A549 (cell line): ENCODE measurements around the gene ALDH3B2. TPM values are rescaled to one million over a fixed set of nuclear protein-coding genes. Genes with fewer than 3 reads are reported as not detected.
A peak's percentile ranks its signal among the peaks of the same experiment; 100 is the strongest.

Experiments used
- ATAC-seq, 2 experiments: fragments of 200-7000 bp in 1 of 2; fragments of >200 bp in 1 of 2; cut with Nextera tagmentation in 1 of 2; cut with Tn5 transposase in 1 of 2; 3 replicates each; pipeline versions ENCODE4 v1.8.0 to v1.9.1; 2018 to 2020; ENCODE audit warnings: mild to moderate bottlenecking in 1 of 2, moderate library complexity in 1 of 2
- CTCF ChIA-PET: fragments of 300-600 bp; sonication (Branson Sonifier 250); formaldehyde crosslinking; extraction: SDS; loops from one replicate; lab custom pipeline; 2021; ENCODE audit warnings: antibody characterized with exemption, inconsistent platforms; lab: Yijun Ruan, JAX
- POLR2A ChIA-PET: fragments of 350-600 bp; formaldehyde crosslinking; extraction: SDS; loops from one replicate; lab custom pipeline; 2021; ENCODE audit warnings: antibody characterized with exemption, inconsistent platforms; lab: Yijun Ruan, JAX
- DNase-seq, 2 experiments: peaks; one replicate each; pipeline versions ENCODE4 v3.0.0 to v3.0.0-alpha.2; 2011 to 2016; ENCODE audit warnings: low read depth in 1 of 2, low spot score in 1 of 2
- FAIRE-seq: peaks from 2 replicates; lab custom pipeline; 2011; peaks lifted over from hg19 to GRCh38; lab: Jason Lieb, UNC
- H3K27ac ChIP-seq, 2 experiments: fragments of >200 bp; sonication (Bioruptor Twin); formaldehyde crosslinking; 3 replicates each; pipeline ENCODE4 v1.5.1; 2016 to 2017
- H3K4me1 ChIP-seq: fragments of >200 bp; sonication (Bioruptor Twin); formaldehyde crosslinking; 3 replicates; pipeline ENCODE4 v1.6.1; 2016
- H3K4me2 ChIP-seq: fragments of >200 bp; sonication (Bioruptor Twin); formaldehyde crosslinking; 3 replicates; pipeline ENCODE4 v1.6.1; 2016
- H3K4me3 ChIP-seq: fragments of >200 bp; sonication (Bioruptor Twin); formaldehyde crosslinking; 3 replicates; pipeline ENCODE4 v1.5.1; 2016
- H3K9me3 ChIP-seq: fragments of >200 bp; sonication (Bioruptor Twin); formaldehyde crosslinking; 3 replicates; pipeline ENCODE4 v1.6.1; 2016
- BHLHE40 ChIP-seq: IDR thresholded peaks from 2 replicates; pipeline ENCODE4 v1.6.1; 2012; ENCODE audit warnings: low read depth, low read length, inconsistent platforms
- CBX2 ChIP-seq: fragments of 200-600 bp; sonication (generic); IDR thresholded peaks from 2 replicates; pipeline ENCODE4 v1.6.1; 2016; ENCODE audit warnings: low read depth, mild to moderate bottlenecking, borderline replicate concordance
- CEBPB ChIP-seq, 2 experiments: fragments of >200 bp in 1 of 2; sonication (Bioruptor Twin) in 1 of 2; formaldehyde crosslinking in 1 of 2; IDR thresholded peaks; 2 replicates each; pipeline ENCODE4 v1.6.1; 2012 to 2016
- CHD2 ChIP-seq: fragments of 150-350 bp; IDR thresholded peaks from 2 replicates; pipeline ENCODE4 v1.6.1; 2014; ENCODE audit warnings: low read length; ENCODE audit not compliant: partially characterized antibody
- EHF ChIP-seq: fragments of 250-450 bp; sonication (Bioruptor Pico); IDR thresholded peaks from 2 replicates; pipeline ENCODE4 v1.5.0; 2020; ENCODE audit warnings: mild to moderate bottlenecking
- EP300 ChIP-seq, 2 experiments: fragments of >200 bp; sonication (Bioruptor Twin); formaldehyde crosslinking; IDR thresholded peaks; 2 replicates in 1 of 2; 3 replicates in 1 of 2; pipeline ENCODE4 v1.6.1; 2016 to 2017
- ESRRA ChIP-seq: fragments of 150-350 bp; IDR thresholded peaks from 2 replicates; pipeline ENCODE4 v1.6.1; 2014; ENCODE audit warnings: mild to moderate bottlenecking, low read length, borderline replicate concordance
- FOSL2 ChIP-seq, 2 experiments: fragments of 450-650 bp in 1 of 2; fragments of >200 bp in 1 of 2; sonication (Bioruptor Twin) in 1 of 2; formaldehyde crosslinking; IDR thresholded peaks; 2 replicates each; pipeline versions ENCODE4 v1.5.0 to v1.6.1; 2016 to 2020; ENCODE audit warnings: mild to moderate bottlenecking in 1 of 2, moderate library complexity in 1 of 2
- FOXS1 ChIP-seq: fragments of 250-450 bp; sonication (Bioruptor Pico); IDR thresholded peaks from 2 replicates; pipeline ENCODE4 v1.5.0; 2020; ENCODE audit warnings: mild to moderate bottlenecking, moderate library complexity
- HES2 ChIP-seq: fragments of >200 bp; sonication (Bioruptor Twin); formaldehyde crosslinking; IDR thresholded peaks from 2 replicates; pipeline ENCODE4 v1.6.1; 2016
- KDM1A ChIP-seq: fragments of 200-600 bp; sonication (generic); IDR thresholded peaks from 2 replicates; pipeline ENCODE4 v1.6.1; 2016; ENCODE audit warnings: low read depth, mild to moderate bottlenecking
- KDM5A ChIP-seq: fragments of 200-600 bp; sonication (generic); IDR thresholded peaks from 2 replicates; pipeline ENCODE4 v1.6.1; 2016; ENCODE audit warnings: antibody characterized with exemption, mild to moderate bottlenecking
- PBX3 ChIP-seq: IDR thresholded peaks from 2 replicates; pipeline ENCODE4 v1.6.1; 2012
- PHF8 ChIP-seq: fragments of 200-600 bp; sonication (generic); IDR thresholded peaks from 2 replicates; pipeline ENCODE4 v1.6.1; 2016; ENCODE audit warnings: low read depth, mild to moderate bottlenecking, antibody characterized with exemption, moderate library complexity, borderline replicate concordance
- RARB ChIP-seq: fragments of 250-450 bp; sonication (Bioruptor Pico); IDR thresholded peaks from 2 replicates; pipeline ENCODE4 v1.8.0; 2021; ENCODE audit warnings: mild to moderate bottlenecking, moderate library complexity
- REST ChIP-seq: fragments of 200-600 bp; sonication (generic); IDR thresholded peaks from 2 replicates; pipeline ENCODE4 v1.6.1; 2016; ENCODE audit warnings: antibody characterized with exemption, mild to moderate bottlenecking, moderate library complexity
- RFX5 ChIP-seq: fragments of 450-650 bp; IDR thresholded peaks from 2 replicates; pipeline ENCODE4 v1.7.1; 2014; ENCODE audit warnings: antibody characterized with exemption, mild to moderate bottlenecking, moderate library complexity
- RNF2 ChIP-seq: fragments of 200-600 bp; sonication (generic); IDR thresholded peaks from 2 replicates; pipeline ENCODE4 v1.6.1; 2016; ENCODE audit warnings: low read depth, mild to moderate bottlenecking, antibody characterized with exemption, moderate library complexity, borderline replicate concordance
- ZC3H11A ChIP-seq: fragments of 450-650 bp; IDR thresholded peaks from 2 replicates; pipeline ENCODE4 v1.6.1; 2014; ENCODE audit warnings: antibody characterized with exemption, mild to moderate bottlenecking
- ZFP36 ChIP-seq: fragments of 450-650 bp; IDR thresholded peaks from 2 replicates; pipeline ENCODE4 v1.6.1; 2014; ENCODE audit warnings: borderline replicate concordance; ENCODE audit not compliant: partially characterized antibody
- ZNF302 ChIP-seq: fragments of 250-450 bp; sonication (Bioruptor Pico); IDR thresholded peaks from 2 replicates; pipeline ENCODE4 v1.9.0; 2021; ENCODE audit warnings: inconsistent platforms, mild to moderate bottlenecking, moderate library complexity
- ZSCAN20 ChIP-seq: fragments of 250-450 bp; sonication (Bioruptor Pico); IDR thresholded peaks from 2 replicates; pipeline ENCODE4 v1.8.0; 2022; ENCODE audit warnings: mild to moderate bottlenecking, moderate library complexity
- WGBS: methylation state at CpG from one replicate; pipeline ENCODE4 v1.1.6; 2017; ENCODE audit errors: missing lambda C conversion rate; 5-methylcytosine and 5-hydroxymethylcytosine counted together
- polyA plus RNA-seq, 4 experiments: library from polyadenylated mRNA; depleted of rRNA in 3 of 4; stranded (reverse); fragments of >200 nt; fragmentation: RNase III in 1 of 4; extraction: RNeasy Plus Mini Kit Qiagen cat#74134 plus additional on column Dnase treatment in 1 of 4; gene quantifications; 2 replicates in 3 of 4; 3 replicates in 1 of 4; pipeline ENCODE4 v1.2.3, GENCODE V29; 2011 to 2017
- TF ChIP-seq, protein P1 (sequence below): fragments of 450-650 bp; IDR thresholded peaks from 2 replicates; pipeline ENCODE4 v1.6.1; 2014; ENCODE audit warnings: antibody characterized with exemption
- TF ChIP-seq, protein P2 (sequence below): IDR thresholded peaks from 2 replicates; pipeline ENCODE4 v1.6.1; 2012

The ALDH3B2 gene
- polyA plus RNA-seq, 2 of the 4 experiments (the other 2 are of a cell fraction), result not detected

- DNase-seq, result no peak
- CTCF ChIA-PET, result interaction anchor here (1.0 to 14.1 kb wide), 9 partner anchors 7 to 79 kb away, joined by 3 to 181 read pairs (median 10); partner anchors contain the start of gene ACY3
- no peak for FAIRE-seq
- no peak overlapping the region for H3K4me2 ChIP-seq
- no peak overlapping the region for H3K4me3 ChIP-seq
- no peaks in the 10 kb centered on the region for H3K9me3 ChIP-seq
- ATAC-seq, result no peak
- POLR2A ChIA-PET, result no interaction called here
- H3K27ac ChIP-seq, result no peak overlapping the region
- peaks cover 6% of the 10 kb centered on the region; the same call in 2 of the 3 replicates for H3K4me1 ChIP-seq
- TF ChIP-seq FOSL2 (IDR thresholded peaks at IDR 0.05) (no peak), FOSL2 (CRISPR knock-in tag; IDR thresholded peaks at IDR 0.05) (no peak), ZFP36 (peak; percentile 92), BHLHE40 (no peak), KDM5A (no peak)
- WGBS, result 89% methylated on average over 4 of the region's 4 CpGs
Measured at GRCh38 chr11:67635231-67635521, 39.2 kb downstream of the ALDH3B2 start.

- Histone ChIP-seq H3K9me3 (no peaks in the 10 kb centered on the region), H3K4me2 (no peak overlapping the region), H3K27ac (no peak overlapping the region), H3K4me1 (peaks cover 6% of the 10 kb centered on the region; the same call in 2 of the 3 replicates), H3K4me3 (no peak overlapping the region)
- DNase-seq, result no peak
- WGBS, result 64% methylated on average over 8 of the region's 20 CpGs
- no peak for FAIRE-seq
- no peak for TF ChIP-seq PBX3
- TF ChIP-seq, protein P1, sequence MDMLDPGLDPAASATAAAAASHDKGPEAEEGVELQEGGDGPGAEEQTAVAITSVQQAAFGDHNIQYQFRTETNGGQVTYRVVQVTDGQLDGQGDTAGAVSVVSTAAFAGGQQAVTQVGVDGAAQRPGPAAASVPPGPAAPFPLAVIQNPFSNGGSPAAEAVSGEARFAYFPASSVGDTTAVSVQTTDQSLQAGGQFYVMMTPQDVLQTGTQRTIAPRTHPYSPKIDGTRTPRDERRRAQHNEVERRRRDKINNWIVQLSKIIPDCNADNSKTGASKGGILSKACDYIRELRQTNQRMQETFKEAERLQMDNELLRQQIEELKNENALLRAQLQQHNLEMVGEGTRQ, result no peak
- TF ChIP-seq ESRRA, result no peak
- no peak for TF ChIP-seq ZFP36
- TF ChIP-seq HES2, result no peak
- no peak for TF ChIP-seq EP300 (IDR thresholded peaks at IDR 0.05)
- TF ChIP-seq ZSCAN20, result no peak
- TF ChIP-seq RFX5, result no peak
- ATAC-seq, result no peak
- POLR2A ChIA-PET, result no interaction called here
- CTCF ChIA-PET, result interaction anchor here (0.7 to 14.1 kb wide), 9 partner anchors 13 to 105 kb away, joined by 3 to 181 read pairs (median 18); partner anchors contain the start of gene ACY3
Measured at GRCh38 chr11:67634366-67635230, 39.8 kb downstream of the ALDH3B2 start.

DNA sequence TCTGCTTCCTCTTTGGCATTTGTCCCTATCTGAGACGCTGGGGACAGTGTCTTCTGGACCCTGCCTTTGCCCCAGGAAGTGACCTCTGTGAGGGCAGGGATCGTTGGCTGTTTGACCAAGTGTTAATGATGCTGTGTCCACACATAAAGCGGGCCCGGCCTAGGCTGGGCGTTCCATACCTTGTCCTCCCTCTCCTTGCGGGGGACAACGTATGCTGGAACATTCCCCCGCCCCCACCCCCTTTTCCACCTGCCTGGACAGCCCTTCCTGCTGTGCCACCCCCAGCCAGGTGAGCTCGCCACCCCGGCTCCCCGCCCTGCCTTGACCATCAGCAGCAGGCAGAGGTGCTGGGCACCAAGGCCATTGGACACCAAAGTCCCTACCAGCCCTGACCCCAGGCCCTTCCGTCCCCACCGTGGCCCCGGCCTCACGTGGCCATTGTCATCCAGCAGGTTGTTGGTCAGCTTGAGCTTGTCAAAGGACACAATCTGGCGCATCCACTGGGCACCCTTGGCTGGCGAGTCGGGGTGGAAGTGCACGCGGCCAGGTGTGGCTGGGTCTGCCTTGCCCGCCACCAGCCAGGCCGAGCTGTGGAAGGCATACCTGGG lies 40.6 kb downstream of the ALDH3B2 start:
- Histone ChIP-seq H3K4me1 (peaks cover 6% of the 10 kb centered on the region; the same call in 2 of the 3 replicates), H3K4me3 (no peak overlapping the region), H3K27ac (no peak overlapping the region), H3K4me2 (no peak overlapping the region), H3K9me3 (no peaks in the 10 kb centered on the region)
- POLR2A ChIA-PET, result no interaction called here
- no peak for ATAC-seq
- FAIRE-seq, result no peak
- CTCF ChIA-PET, result interaction anchor here (0.7 to 14.1 kb wide), 4 partner anchors 14 to 104 kb away, joined by 3 to 181 read pairs (median 160); partner anchors contain the start of gene ACY3
- 81% methylated on average over 10 of the region's 22 CpGs for WGBS
- no peak for DNase-seq
- TF ChIP-seq RNF2 (no peak), FOXS1 (no peak), ZNF302 (CRISPR knock-in tag) (no peak), PHF8 (no peak), CBX2 (no peak), KDM1A (no peak), KDM5A (no peak), PBX3 (no peak), CEBPB (IDR thresholded peaks at IDR 0.05) (no peak), RFX5 (no peak), REST (no peak), EHF (no peak), RARB (no peak), ZC3H11A (no peak), CHD2 (no peak)
- TF ChIP-seq, protein P2, sequence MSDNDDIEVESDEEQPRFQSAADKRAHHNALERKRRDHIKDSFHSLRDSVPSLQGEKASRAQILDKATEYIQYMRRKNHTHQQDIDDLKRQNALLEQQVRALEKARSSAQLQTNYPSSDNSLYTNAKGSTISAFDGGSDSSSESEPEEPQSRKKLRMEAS, result no peak
